Caco-2 (cell line): ENCODE measurements around the gene CYSLTR2. TPM values are rescaled to one million over a fixed set of nuclear protein-coding genes. Genes with fewer than 3 reads are reported as not detected.

Experiments used
- BruUV-seq: library from RNA; stranded (reverse); fragments of 400-500 nt; replicated peaks from 2 replicates; lab custom pipeline; 2021; lab: Mats Ljungman, UMichigan
- CTCF ChIA-PET: fragments of 300-600 bp; sonication (Branson Sonifier 250); formaldehyde crosslinking; loops from one replicate; lab custom pipeline; 2022; ENCODE audit warnings: antibody characterized with exemption; lab: Charles Lee
- POLR2A ChIA-PET: fragments of 300-600 bp; sonication (Branson Sonifier 250); formaldehyde crosslinking; loops from one replicate; lab custom pipeline; 2022; ENCODE audit warnings: antibody characterized with exemption; lab: Charles Lee
- DNase-seq, 2 experiments: peaks; one replicate each; pipeline versions ENCODE4 v3.0.0 to v3.0.0-alpha.2; 2020 to 2022
- H3K27me3 ChIP-seq: replicated peaks from 2 replicates; pipeline ENCODE4 v1.6.0; 2011; ENCODE audit warnings: low read length; ENCODE audit not compliant: control insufficient read depth, insufficient read depth
- H3K36me3 ChIP-seq: 2 replicates; pipeline ENCODE4 v1.5.1; 2011; ENCODE audit warnings: low read length; ENCODE audit not compliant: control insufficient read depth, insufficient read depth
- H3K4me1 ChIP-seq: fragments of 250-450 bp; sonication (Bioruptor Pico); 2 replicates; pipeline ENCODE4 v1.5.1; 2020; ENCODE audit warnings: mild to moderate bottlenecking
- H3K4me3 ChIP-seq: 2 replicates; pipeline ENCODE4 v1.5.1; 2011; ENCODE audit warnings: low read depth, mild to moderate bottlenecking, control low read depth, low read length
- H3K9me3 ChIP-seq: fragments of 250-450 bp; sonication (Bioruptor Pico); 2 replicates; pipeline ENCODE4 v1.5.1; 2020; ENCODE audit warnings: mild to moderate bottlenecking, moderate library complexity
- H3K27ac Mint-ChIP-seq: one replicate; pipeline ENCODE4 v1.8.0; 2022; ENCODE audit warnings: mixed read lengths; ENCODE audit not compliant: unreplicated experiment
- H3K27me3 Mint-ChIP-seq: one replicate; pipeline ENCODE4 v1.8.0; 2022; ENCODE audit warnings: mixed read lengths; ENCODE audit not compliant: insufficient read depth, unreplicated experiment
- H3K36me3 Mint-ChIP-seq: one replicate; pipeline ENCODE4 v1.8.0; 2022; ENCODE audit warnings: mild to moderate bottlenecking, mixed read lengths; ENCODE audit not compliant: insufficient read depth, unreplicated experiment
- H3K4me1 Mint-ChIP-seq: one replicate; pipeline ENCODE4 v1.8.0; 2022; ENCODE audit warnings: low read depth, mixed read lengths; ENCODE audit not compliant: unreplicated experiment
- H3K4me3 Mint-ChIP-seq: one replicate; pipeline ENCODE4 v1.8.0; 2022; ENCODE audit warnings: mild to moderate bottlenecking, moderate library complexity, mixed read lengths; ENCODE audit not compliant: unreplicated experiment
- H3K9me3 Mint-ChIP-seq: one replicate; pipeline ENCODE4 v1.8.0; 2022; ENCODE audit warnings: mixed read lengths; ENCODE audit not compliant: unreplicated experiment
- CTCF ChIP-seq, 2 experiments: fragments of 200-600 bp in 1 of 2; IDR thresholded peaks; 1 replicate in 1 of 2; 2 replicates in 1 of 2; pipeline versions ENCODE4 v1.5.1 to v1.8.0; 2011 to 2022; ENCODE audit warnings: antibody characterized with exemption in 1 of 2, control low read depth in 1 of 2, inconsistent platforms in 1 of 2, low read depth in 1 of 2, low read length in 1 of 2, mild to moderate bottlenecking in 1 of 2, moderate library complexity in 1 of 2; ENCODE audit not compliant: insufficient read depth in 1 of 2, severe bottlenecking in 1 of 2, unreplicated experiment in 1 of 2
- intact Hi-C: fragments of 100-400 bp; cut with micrococcal nuclease; formaldehyde crosslinking; loops from one replicate; pipeline ENCODE4 v1.10.0; 2022; ENCODE audit not compliant: unreplicated experiment
- total RNA-seq: library from RNA; stranded (reverse); gene quantifications from 2 replicates; pipeline ENCODE4 v1.2.3, GENCODE V29; 2022

Gene CYSLTR2
- total RNA-seq, 1 experiment from 2014 or later, result not detected

DNA sequence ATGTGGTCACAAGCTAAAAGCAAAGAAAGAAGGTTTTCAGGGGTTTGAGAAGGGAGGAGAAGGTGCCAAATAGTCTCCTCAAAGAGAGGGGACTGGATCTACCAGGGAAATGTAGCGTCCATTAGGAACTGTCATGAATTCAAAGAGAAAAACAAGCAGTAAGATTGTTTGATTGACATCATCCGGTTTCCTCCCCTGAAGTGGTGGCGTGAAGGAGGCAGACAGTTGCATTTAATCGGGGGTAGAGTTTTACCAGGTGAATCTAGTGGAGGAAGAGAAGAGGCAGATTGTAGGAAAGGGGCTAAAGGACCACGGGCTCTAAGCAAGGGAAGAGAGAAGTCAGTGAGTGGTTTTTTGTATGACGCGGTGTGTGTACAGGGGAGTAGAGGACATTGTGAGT, 13.0 kb upstream of the CYSLTR2 start:
- TF ChIP-seq CTCF (IDR thresholded peaks at IDR 0.05; ENCODE audit: insufficient read depth in 1 of 2, low read depth in 1 of 2, low read length in 1 of 2, severe bottlenecking in 1 of 2, unreplicated experiment in 1 of 2), result no peak
- POLR2A ChIA-PET, result no interaction called here
- no peak for DNase-seq

DNA sequence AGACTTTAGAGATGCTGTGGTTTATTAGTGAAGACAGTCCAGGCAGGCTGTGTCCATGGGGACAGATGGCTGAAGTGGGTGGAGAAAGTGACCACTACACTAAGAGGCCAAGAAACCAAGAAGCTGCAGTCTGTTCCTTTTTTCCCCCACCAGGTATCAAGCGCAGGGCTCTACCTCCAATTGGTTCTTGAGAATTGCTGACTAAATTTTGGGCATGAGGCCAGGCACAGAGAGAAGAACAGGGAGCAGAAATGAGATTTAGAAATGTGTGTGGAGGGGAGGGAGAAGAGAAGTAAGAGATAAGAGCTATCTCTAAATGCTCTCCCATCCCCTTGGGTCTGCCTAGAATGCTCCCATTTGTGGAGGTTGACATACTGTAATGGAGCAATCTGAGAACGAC, 12.3 kb upstream of the CYSLTR2 start:
- H3K4me1 ChIP-seq, result no peaks in the 10 kb centered on the region
- CTCF ChIA-PET, result interaction anchor here (0.6 kb wide), 1 partner anchor 16 kb away, joined by 3 read pairs; no protein-coding TSS in a partner anchor
- H3K36me3 ChIP-seq, result no peaks in the 10 kb centered on the region
- Mint-ChIP-seq H3K36me3 (no peaks in the 10 kb centered on the region), H3K27me3 (peaks cover 9% of the 10 kb centered on the region), H3K4me1 (no peaks in the 10 kb centered on the region), H3K9me3 (peaks cover 8% of the 10 kb centered on the region), H3K4me3 (no peak overlapping the region), H3K27ac (no peak overlapping the region)
- POLR2A ChIA-PET, result no interaction called here
- no peak for TF ChIP-seq CTCF (IDR thresholded peaks at IDR 0.05; ENCODE audit: insufficient read depth in 1 of 2, low read depth in 1 of 2, low read length in 1 of 2, severe bottlenecking in 1 of 2, unreplicated experiment in 1 of 2)
- intact Hi-C loops, result no loop called here
- no peak for DNase-seq
- no peaks in the 10 kb centered on the region for H3K27me3 ChIP-seq
- peaks cover 5% of the 10 kb centered on the region for H3K9me3 ChIP-seq
- no peak overlapping the region for H3K4me3 ChIP-seq
- no TSS peak for BruUV-seq

More for the DNA sequence above, 13.0 kb upstream of the CYSLTR2 start:
- H3K27me3 Mint-ChIP-seq, result peaks cover 9% of the 10 kb centered on the region
- CTCF ChIA-PET, result no interaction called here
- no peaks in the 10 kb centered on the region for H3K4me1 Mint-ChIP-seq
- no peak overlapping the region for H3K27ac Mint-ChIP-seq
- no peak overlapping the region for H3K4me3 ChIP-seq
- peaks cover 6% of the 10 kb centered on the region for H3K9me3 ChIP-seq
- H3K27me3 ChIP-seq, result no peaks in the 10 kb centered on the region
- no peaks in the 10 kb centered on the region for H3K4me1 ChIP-seq
- no peak overlapping the region for H3K4me3 Mint-ChIP-seq
- no peaks in the 10 kb centered on the region for H3K36me3 ChIP-seq
- intact Hi-C loops, result no loop called here
- H3K36me3 Mint-ChIP-seq, result no peaks in the 10 kb centered on the region
- no TSS peak for BruUV-seq
- peaks cover 8% of the 10 kb centered on the region for H3K9me3 Mint-ChIP-seq

DNA sequence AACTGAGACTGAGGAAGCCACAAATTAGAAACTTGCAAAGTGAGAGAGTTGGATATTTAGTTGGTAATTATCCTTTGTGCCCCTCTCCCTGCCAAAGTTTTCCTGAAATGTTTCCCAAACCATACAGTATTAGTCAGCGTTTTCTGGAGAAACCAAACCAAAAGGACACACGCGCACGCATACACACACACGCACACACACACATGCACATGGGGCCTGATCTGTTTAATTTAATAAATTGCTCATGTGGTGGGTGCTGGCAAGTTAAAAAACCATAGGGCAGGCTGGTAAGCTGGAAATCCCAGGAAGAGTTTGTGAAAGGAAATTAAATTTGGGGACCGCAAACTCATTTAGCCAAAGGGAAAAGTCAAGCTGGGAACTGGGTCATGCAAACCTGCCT, 11.7 kb upstream of the CYSLTR2 start:
- Mint-ChIP-seq H3K27me3 (peaks cover 9% of the 10 kb centered on the region), H3K27ac (no peak overlapping the region), H3K9me3 (peaks cover 8% of the 10 kb centered on the region), H3K4me3 (no peak overlapping the region), H3K4me1 (no peaks in the 10 kb centered on the region), H3K36me3 (no peaks in the 10 kb centered on the region)
- H3K4me1 ChIP-seq, result no peaks in the 10 kb centered on the region
- no peaks in the 10 kb centered on the region for H3K27me3 ChIP-seq
- no TSS peak for BruUV-seq
- TF ChIP-seq CTCF (IDR thresholded peaks at IDR 0.05; ENCODE audit: insufficient read depth in 1 of 2, low read depth in 1 of 2, low read length in 1 of 2, severe bottlenecking in 1 of 2, unreplicated experiment in 1 of 2), result no peak
- DNase-seq, result no peak
- H3K9me3 ChIP-seq, result peaks cover 2% of the 10 kb centered on the region
- CTCF ChIA-PET, result interaction anchor here (0.7 kb wide), 1 partner anchor 10 kb away, joined by 4 read pairs; no protein-coding TSS in a partner anchor
- intact Hi-C loops, result no loop called here
- H3K36me3 ChIP-seq, result no peaks in the 10 kb centered on the region
- no peak overlapping the region for H3K4me3 ChIP-seq
- POLR2A ChIA-PET, result no interaction called here
